HG03025 (cell line): ENCODE measurements around the gene IKZF1.

Experiments
- ATAC-seq: cut with Tn5 transposase; IDR thresholded peaks from one replicate; pipeline ENCODE4 v1.9.1; 2021; ENCODE audit warnings: mild to moderate bottlenecking, moderate library complexity; ENCODE audit not compliant: unreplicated experiment, low FRiP score

Gene IKZF1

GRCh38 chr7:50307368-50308032 lies 3.0 kb downstream of the IKZF1 start:
- ATAC-seq, result no peak

GRCh38 chr7:50308203-50308531 lies 3.7 kb downstream of the IKZF1 start:
- ATAC-seq, result no peak

- no peak for ATAC-seq
Observed at GRCh38 chr7:50308532-50309385, 4.2 kb downstream of the IKZF1 start.

- ATAC-seq, result no peak
Observed at GRCh38 chr7:50309721-50310120, 5.2 kb downstream of the IKZF1 start.

GRCh38 chr7:50310361-50310760 lies 5.8 kb downstream of the IKZF1 start:
- ATAC-seq, result no peak

- no peak for ATAC-seq
Observed at GRCh38 chr7:50310956-50311355, 6.4 kb downstream of the IKZF1 start.

GRCh38 chr7:50312250-50313162 lies 8.0 kb downstream of the IKZF1 start:
- no peak for ATAC-seq

GRCh38 chr7:50314836-50315592 lies 10.5 kb downstream of the IKZF1 start:
- no peak for ATAC-seq

GRCh38 chr7:50315739-50316671 lies 11.5 kb downstream of the IKZF1 start:
- ATAC-seq, result no peak

- peak; percentile 49 for ATAC-seq
Observed at GRCh38 chr7:50317221-50317678, 12.7 kb downstream of the IKZF1 start.

- no peak for ATAC-seq
Observed at GRCh38 chr7:50317697-50318669, 13.5 kb downstream of the IKZF1 start.

GRCh38 chr7:50321487-50322067 lies 17.1 kb downstream of the IKZF1 start:
- ATAC-seq, result no peak

GRCh38 chr7:50324113-50324512 lies 19.6 kb downstream of the IKZF1 start:
- no peak for ATAC-seq

- ATAC-seq, result no peak
Observed at GRCh38 chr7:50327443-50327842, 22.9 kb downstream of the IKZF1 start.

- ATAC-seq, result no peak
Observed at GRCh38 chr7:50329775-50330174, 25.3 kb downstream of the IKZF1 start.

GRCh38 chr7:50330254-50330653 lies 25.7 kb downstream of the IKZF1 start:
- no peak for ATAC-seq

GRCh38 chr7:50330696-50331095 lies 26.2 kb downstream of the IKZF1 start:
- ATAC-seq, result no peak
